Upper lobe of right lung (tissue), 1 donor: Measurements from ENCODE around the gene TBC1D14. TPM values are rescaled to one million over a fixed set of nuclear protein-coding genes. Genes with fewer than 3 reads are reported as not detected.
A peak's percentile ranks its signal among the peaks of the same experiment; 100 is the strongest.

ENCODE experiments used
- ATAC-seq: fragments of 200-7000 bp; cut with Tn5 transposase; one replicate; pipeline ENCODE4 v1.9.1; 2020; ENCODE audit warnings: mild to moderate bottlenecking, moderate library complexity
- DNase-seq: peaks from one replicate; pipeline ENCODE4 v3.0.0-alpha.2; 2020
- H3K27ac ChIP-seq: fragments of 200-600 bp; one replicate; pipeline ENCODE4 v1.8.0; 2022
- H3K27me3 ChIP-seq: fragments of 200-600 bp; one replicate; pipeline ENCODE4 v1.8.0; 2022; ENCODE audit warnings: mild to moderate bottlenecking
- H3K36me3 ChIP-seq: fragments of 200-600 bp; one replicate; pipeline ENCODE4 v1.8.0; 2022
- H3K4me1 ChIP-seq: fragments of 200-600 bp; one replicate; pipeline ENCODE4 v1.8.0; 2022
- H3K4me3 ChIP-seq: fragments of 200-600 bp; one replicate; pipeline ENCODE4 v1.8.0; 2022; ENCODE audit warnings: mild to moderate bottlenecking
- H3K9me3 ChIP-seq: fragments of 200-600 bp; one replicate; pipeline ENCODE4 v1.8.0; 2022
- CTCF ChIP-seq: fragments of 200-600 bp; IDR thresholded peaks from one replicate; pipeline ENCODE4 v1.8.0; 2022; ENCODE audit warnings: antibody characterized with exemption
- intact Hi-C: fragments of 100-400 bp; cut with DNase I; formaldehyde crosslinking; loops from one replicate; pipeline ENCODE4 v1.11.0; 2022
- total RNA-seq: library from RNA; stranded (reverse); fragmentation: NEBNext Ultra II Directional; extraction: Animal tissue kit (Norgen Biotek cat#: 25700); gene quantifications from one replicate; pipeline ENCODE4 v1.2.1, GENCODE V29; 2021
- donor health status: DM: no; HTN: yes; CAD: no; lungs with severe emphysema.

TBC1D14 gene
- total RNA-seq, 1 donor from 2014 or later, result 51.8 TPM

- peaks cover 97% of the 10 kb centered on the region for H3K36me3 ChIP-seq
- no peaks in the 10 kb centered on the region for H3K4me1 ChIP-seq
- DNase-seq, result no peak
- no peak for ATAC-seq
- H3K27ac ChIP-seq, result no peak overlapping the region
- H3K9me3 ChIP-seq, result no peaks in the 10 kb centered on the region
- TF ChIP-seq CTCF, result no peak
- no peak overlapping the region for H3K4me3 ChIP-seq
- no peaks in the 10 kb centered on the region for H3K27me3 ChIP-seq
- intact Hi-C loops, result no loop called here
These were observed 91.0 kb downstream of the TBC1D14 start for GRCh38 chr4:7000421-7001176.

GRCh38 chr4:7001271-7001670 is 91.6 kb downstream of the TBC1D14 start:
- no peak for ATAC-seq
- DNase-seq, result no peak

DNA sequence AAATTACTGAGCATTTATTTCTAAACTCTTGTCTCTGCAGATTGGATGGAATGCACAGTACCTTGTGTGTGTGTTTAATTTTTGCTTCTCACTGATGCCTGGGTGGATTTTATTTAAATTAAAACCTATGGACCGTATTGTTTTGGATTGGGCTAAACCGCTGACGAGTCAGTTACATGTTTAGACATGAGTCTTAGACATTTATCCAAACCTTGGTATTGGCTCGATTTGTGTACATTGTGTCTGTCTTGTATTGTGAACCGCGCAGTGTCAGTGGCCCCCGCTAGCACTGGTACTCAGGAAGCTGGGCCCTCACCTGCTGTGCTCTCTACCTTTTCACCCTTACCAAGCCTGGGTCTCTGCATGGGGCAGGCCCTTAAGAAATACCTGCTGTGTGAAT is 92.7 kb downstream of the TBC1D14 start:
- H3K9me3 ChIP-seq, result no peaks in the 10 kb centered on the region
- H3K27ac ChIP-seq, result no peak overlapping the region
- H3K4me3 ChIP-seq, result no peak overlapping the region
- H3K36me3 ChIP-seq, result peaks cover 93% of the 10 kb centered on the region
- no peak for ATAC-seq
- no peak for DNase-seq
- no peak for TF ChIP-seq CTCF
- intact Hi-C loops, result no loop called here
- no peaks in the 10 kb centered on the region for H3K27me3 ChIP-seq
- no peaks in the 10 kb centered on the region for H3K4me1 ChIP-seq

More at GRCh38 chr4:7001271-7001670, 91.6 kb downstream of the TBC1D14 start:
- H3K27me3 ChIP-seq, result no peaks in the 10 kb centered on the region
- H3K9me3 ChIP-seq, result no peaks in the 10 kb centered on the region
- H3K4me1 ChIP-seq, result no peaks in the 10 kb centered on the region
- no peak overlapping the region for H3K27ac ChIP-seq
- no peak overlapping the region for H3K4me3 ChIP-seq
- H3K36me3 ChIP-seq, result peaks cover 95% of the 10 kb centered on the region
- intact Hi-C loops, result no loop called here
- no peak for TF ChIP-seq CTCF

DNA sequence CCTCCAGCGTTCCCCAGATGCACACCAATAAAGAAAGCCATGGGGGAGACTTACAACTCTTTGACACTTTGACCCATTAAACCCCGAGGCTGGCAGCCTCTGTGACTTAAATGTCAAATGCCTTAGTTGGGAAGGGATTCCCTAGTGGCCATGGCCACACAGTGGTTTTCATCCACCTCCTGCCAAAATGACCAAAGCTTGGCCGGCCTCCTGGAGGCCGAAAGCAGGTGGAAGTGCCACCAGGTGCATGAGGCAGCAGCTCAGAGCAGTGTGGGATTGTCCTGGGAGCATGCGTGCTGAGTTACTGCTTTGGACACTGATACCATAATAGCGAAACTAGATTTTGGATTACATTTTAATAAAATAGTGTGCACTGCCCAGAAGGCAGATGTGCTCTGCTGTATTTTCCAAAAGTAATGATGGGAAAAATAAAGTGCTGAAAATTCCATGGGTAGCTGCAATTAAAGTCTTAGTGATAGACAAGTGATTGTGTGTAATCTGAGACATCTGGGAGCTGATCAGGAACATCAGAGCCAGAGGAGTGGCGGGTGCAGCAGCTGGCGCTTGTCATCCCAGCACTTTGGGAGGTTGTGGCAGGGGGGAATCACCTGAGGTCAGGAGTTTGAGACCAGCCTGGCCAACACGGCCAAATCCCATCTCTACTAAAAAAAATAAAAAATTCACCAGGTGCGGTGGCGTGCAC is 93.7 kb downstream of the TBC1D14 start:
- H3K27me3 ChIP-seq, result no peaks in the 10 kb centered on the region
- no peak for TF ChIP-seq CTCF
- H3K36me3 ChIP-seq, result peaks cover 94% of the 10 kb centered on the region
- ATAC-seq (no peak), DNase-seq (no peak)
- H3K4me1 ChIP-seq, result no peaks in the 10 kb centered on the region
- H3K27ac ChIP-seq, result no peak overlapping the region
- no peak overlapping the region for H3K4me3 ChIP-seq
- intact Hi-C loops, result no loop called here
- no peaks in the 10 kb centered on the region for H3K9me3 ChIP-seq

DNA sequence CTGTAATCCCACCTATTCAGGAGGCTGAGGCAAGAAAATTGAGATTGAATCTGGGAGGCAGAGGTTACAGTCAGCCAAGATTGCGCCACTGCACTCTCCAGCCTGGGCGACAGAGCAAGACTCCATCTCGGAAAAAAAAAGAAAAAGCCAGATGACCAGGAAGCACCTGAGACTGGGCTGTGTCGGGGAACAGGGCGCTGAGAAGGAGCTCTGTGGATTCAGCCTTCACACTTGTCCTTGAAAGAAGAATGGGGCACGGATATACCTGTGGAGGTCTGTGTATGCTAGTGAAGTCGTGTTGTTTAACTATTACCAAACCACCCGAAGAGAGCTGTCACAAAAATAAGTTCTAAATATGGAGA is 94.2 kb downstream of the TBC1D14 start:
- intact Hi-C loops, result no loop called here
- H3K27me3 ChIP-seq, result no peaks in the 10 kb centered on the region
- ATAC-seq (peak; percentile 39), DNase-seq (no peak)
- H3K9me3 ChIP-seq, result no peaks in the 10 kb centered on the region
- no peaks in the 10 kb centered on the region for H3K4me1 ChIP-seq
- H3K27ac ChIP-seq, result no peak overlapping the region
- no peak overlapping the region for H3K4me3 ChIP-seq
- peaks cover 94% of the 10 kb centered on the region for H3K36me3 ChIP-seq
- no peak for TF ChIP-seq CTCF
